Measurements from ENCODE around the gene APOBEC3C. TPM values are rescaled to one million over a fixed set of nuclear protein-coding genes. Genes with fewer than 3 reads are reported as not detected.

APOBEC3C gene
- total and polyA plus RNA-seq, 2 of the 4 experiments (the other 2 are of a cell fraction) = 6.6 to 32.0 TPM

GRCh38 chr22:38996105-38996504 is 18.0 kb upstream of the APOBEC3C start:
- H3K4me2 ChIP-seq (ENCODE audit: low read depth, low read length) = no peak overlapping the region
- no peaks in the 10 kb centered on the region for H4K20me1 ChIP-seq (ENCODE audit: insufficient read depth, low read length)
- H2AFZ ChIP-seq (replicated peaks; ENCODE audit: low read length, poor library complexity) = no peak overlapping the region
- H3K79me1 ChIP-seq (ENCODE audit: low read depth in 1 of 2, low read length in 2 of 2) = no peaks in the 10 kb centered on the region
- H3K27me3 ChIP-seq (ENCODE audit: control insufficient read depth, insufficient read depth, low read length) = peaks cover 10% of the 10 kb centered on the region
- no peak overlapping the region for H2BK120ac ChIP-seq (ENCODE audit: low read depth, low read length)
- in situ Hi-C loops (cut with MboI; ENCODE audit: low sequenced_read_pairs) = no loop called here
- H4K8ac ChIP-seq (ENCODE audit: low read depth in 2 of 2, low read length in 2 of 2) = no peak overlapping the region
- no peak overlapping the region for H3K14ac ChIP-seq (replicated peaks; ENCODE audit: low read depth, low read length)
- ChIA-PET POLR2A (ENCODE audit: unreplicated experiment) (no interaction called here), CTCF (interaction anchor here (0.6 kb wide), 1 partner anchor 753 kb away, joined by 5 read pairs; no protein-coding TSS in a partner anchor)
- no CpG with 5 or more reads among the region's 6 CpGs for WGBS, 2 experiments (ENCODE audit: extremely low coverage in 2 of 2, insufficient read length in 1 of 2)
- H3K23ac ChIP-seq (ENCODE audit: low read depth, low read length) = no peak overlapping the region
- no peak overlapping the region for H2AK5ac ChIP-seq (ENCODE audit: low read depth, low read length)
- no peak overlapping the region for H2AK9ac ChIP-seq (replicated peaks; ENCODE audit: low read depth, low read length, poor library complexity)
- no peak overlapping the region for H3K4ac ChIP-seq (ENCODE audit: low read depth, low read length)
- H4K91ac ChIP-seq (ENCODE audit: insufficient read depth, low read depth, low read length) = no peak overlapping the region
- no peaks in the 10 kb centered on the region for H3K4me1 ChIP-seq (ENCODE audit: control insufficient read depth, insufficient read depth, low read length)
- no peak overlapping the region for H3K9ac ChIP-seq (ENCODE audit: low read depth, low read length)
- H3K4me3 ChIP-seq (ENCODE audit: insufficient read depth, low read depth, low read length) = no peak overlapping the region
- H4K5ac ChIP-seq (ENCODE audit: low read depth, low read length) = no peak overlapping the region
- TF ChIP-seq BHLHE40 (IDR thresholded peaks at IDR 0.05; ENCODE audit: low read depth, low read length) (no peak), MAZ (IDR thresholded peaks at IDR 0.05; ENCODE audit: borderline replicate concordance, low read depth, low read length) (no peak), POLR2A (IDR thresholded peaks at IDR 0.05; ENCODE audit: low read depth, low read length) (no peak), MAFK (IDR thresholded peaks at IDR 0.05; ENCODE audit: low read depth, low read length) (no peak), NFE2L2 (IDR thresholded peaks at IDR 0.05; ENCODE audit: low read depth, low read length) (no peak), FOS (IDR thresholded peaks at IDR 0.05; ENCODE audit: low read depth, low read length) (no peak), CTCF (conservative IDR thresholded peaks at IDR 0.05; ENCODE audit: low read depth, low read length) (no peak), RCOR1 (IDR thresholded peaks at IDR 0.05; ENCODE audit: insufficient replicate concordance, low read length) (no peak), CHD1 (IDR thresholded peaks at IDR 0.05; ENCODE audit: low read depth, low read length) (no peak)
- TF ChIP-seq, protein P1, sequence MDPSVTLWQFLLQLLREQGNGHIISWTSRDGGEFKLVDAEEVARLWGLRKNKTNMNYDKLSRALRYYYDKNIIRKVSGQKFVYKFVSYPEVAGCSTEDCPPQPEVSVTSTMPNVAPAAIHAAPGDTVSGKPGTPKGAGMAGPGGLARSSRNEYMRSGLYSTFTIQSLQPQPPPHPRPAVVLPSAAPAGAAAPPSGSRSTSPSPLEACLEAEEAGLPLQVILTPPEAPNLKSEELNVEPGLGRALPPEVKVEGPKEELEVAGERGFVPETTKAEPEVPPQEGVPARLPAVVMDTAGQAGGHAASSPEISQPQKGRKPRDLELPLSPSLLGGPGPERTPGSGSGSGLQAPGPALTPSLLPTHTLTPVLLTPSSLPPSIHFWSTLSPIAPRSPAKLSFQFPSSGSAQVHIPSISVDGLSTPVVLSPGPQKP (IDR thresholded peaks at IDR 0.05; ENCODE audit: borderline replicate concordance, low read depth, low read length) = no peak
- intact Hi-C loops (cut with micrococcal nuclease) = no loop called here
- H3K36me3 ChIP-seq (ENCODE audit: control insufficient read depth, insufficient read depth, low read length) = no peaks in the 10 kb centered on the region
- ATAC-seq (ENCODE audit: low read depth) = no peak
- no peak for DNase-seq
- dilution Hi-C loops (cut with HindIII; ENCODE audit: low sequenced_read_pairs, unreplicated experiment) = no loop called here
- no peak overlapping the region for H3K18ac ChIP-seq (ENCODE audit: low read depth, low read length)
- peaks cover 2% of the 10 kb centered on the region; the same call in 1 of the 2 replicates for H3K9me3 ChIP-seq (ENCODE audit: control insufficient read depth, insufficient read depth, low read length)
- no peak overlapping the region for H2BK15ac ChIP-seq (ENCODE audit: low read depth, low read length)
- no peak overlapping the region for H3K56ac ChIP-seq (ENCODE audit: extremely low read depth, insufficient read depth, low read length)
- no peak overlapping the region for H2BK20ac ChIP-seq (ENCODE audit: low read depth, low read length)
- H3K27ac ChIP-seq (ENCODE audit: insufficient read depth, low read length) = no peak overlapping the region
- H3K9me1 ChIP-seq (ENCODE audit: insufficient read depth, low read length) = no peaks in the 10 kb centered on the region
- no peak overlapping the region for H2BK5ac ChIP-seq (ENCODE audit: low read depth, low read length, poor library complexity, severe bottlenecking)
- BruUV-seq (replicated peaks) = no TSS peak
